ENCODE data around the gene FASTK.
"Not testable (repeated sequence)": the region's sequence is repeated elsewhere in the genome, so short reads cannot be mapped to it uniquely, and the experiment has no call there.

The FASTK gene

GRCh38 chr7:151046603-151047573 is 33.7 kb downstream of the FASTK start:
- no peak for DNase-seq (ENCODE audit: low read depth in 2 of 2)

GRCh38 chr7:151045967-151046366 is 34.6 kb downstream of the FASTK start:
- DNase-seq (ENCODE audit: low read depth in 2 of 2), result no peak

- DNase-seq (ENCODE audit: low read depth in 2 of 2), result no peak
These were observed 35.3 kb downstream of the FASTK start for GRCh38 chr7:151045262-151045661.

GRCh38 chr7:151043959-151044358 is 36.6 kb downstream of the FASTK start:
- no peak for DNase-seq (ENCODE audit: low read depth in 2 of 2)

- not testable (repeated sequence) for DNase-seq (ENCODE audit: low read depth in 2 of 2)
These were observed 37.2 kb downstream of the FASTK start for GRCh38 chr7:151043449-151043848.

- no peak for DNase-seq (ENCODE audit: low read depth in 2 of 2)
These were observed 39.8 kb downstream of the FASTK start for GRCh38 chr7:151040616-151041375.

GRCh38 chr7:151039850-151040548 is 40.6 kb downstream of the FASTK start:
- DNase-seq (ENCODE audit: low read depth in 2 of 2), result no peak

- peak; percentile 73 for DNase-seq (ENCODE audit: low read depth in 2 of 2)
These were observed 41.4 kb downstream of the FASTK start for GRCh38 chr7:151038951-151039849.

GRCh38 chr7:151035902-151036301 is 44.7 kb downstream of the FASTK start:
- no peak for DNase-seq (ENCODE audit: low read depth in 2 of 2)

GRCh38 chr7:151035026-151035717 is 45.4 kb downstream of the FASTK start:
- no peak for DNase-seq (ENCODE audit: low read depth in 2 of 2)

- DNase-seq (ENCODE audit: low read depth in 2 of 2), result no peak
These were observed 46.1 kb downstream of the FASTK start for GRCh38 chr7:151034312-151035025.

GRCh38 chr7:151033864-151034249 is 46.8 kb downstream of the FASTK start:
- DNase-seq (ENCODE audit: low read depth in 2 of 2), result no peak

- DNase-seq (ENCODE audit: low read depth in 2 of 2), result no peak
These were observed 47.4 kb downstream of the FASTK start for GRCh38 chr7:151032936-151033863.

- DNase-seq (ENCODE audit: low read depth in 2 of 2), result no peak
These were observed 49.6 kb downstream of the FASTK start for GRCh38 chr7:151031011-151031410.

GRCh38 chr7:151028948-151029501 is 51.6 kb downstream of the FASTK start:
- no peak for DNase-seq (ENCODE audit: low read depth in 2 of 2)

- peak; percentile 88 to 95 for DNase-seq (ENCODE audit: low read depth in 2 of 2)
These were observed 52.3 kb downstream of the FASTK start, which contains the start of gene ABCB8 for GRCh38 chr7:151028131-151028947. Gene ABCB8, plus strand, starts transcription at chr7:151028450. Its CDS starts 66 bp downstream, at chr7:151028516.

- not testable (repeated sequence) for DNase-seq (ENCODE audit: low read depth in 2 of 2)
These were observed 52.9 kb downstream of the FASTK start for GRCh38 chr7:151027728-151028130.
